GM18867 (cell line): ENCODE data around the gene NLN.
"Not testable (repeated sequence)": the region's sequence is repeated elsewhere in the genome, so short reads cannot be mapped to it uniquely, and the experiment has no call there.

Source experiments
- ATAC-seq: cut with Tn5 transposase; IDR thresholded peaks from one replicate; pipeline ENCODE4 v1.9.1; 2021; ENCODE audit warnings: mild to moderate bottlenecking, moderate library complexity; ENCODE audit not compliant: unreplicated experiment

Gene NLN

DNA sequence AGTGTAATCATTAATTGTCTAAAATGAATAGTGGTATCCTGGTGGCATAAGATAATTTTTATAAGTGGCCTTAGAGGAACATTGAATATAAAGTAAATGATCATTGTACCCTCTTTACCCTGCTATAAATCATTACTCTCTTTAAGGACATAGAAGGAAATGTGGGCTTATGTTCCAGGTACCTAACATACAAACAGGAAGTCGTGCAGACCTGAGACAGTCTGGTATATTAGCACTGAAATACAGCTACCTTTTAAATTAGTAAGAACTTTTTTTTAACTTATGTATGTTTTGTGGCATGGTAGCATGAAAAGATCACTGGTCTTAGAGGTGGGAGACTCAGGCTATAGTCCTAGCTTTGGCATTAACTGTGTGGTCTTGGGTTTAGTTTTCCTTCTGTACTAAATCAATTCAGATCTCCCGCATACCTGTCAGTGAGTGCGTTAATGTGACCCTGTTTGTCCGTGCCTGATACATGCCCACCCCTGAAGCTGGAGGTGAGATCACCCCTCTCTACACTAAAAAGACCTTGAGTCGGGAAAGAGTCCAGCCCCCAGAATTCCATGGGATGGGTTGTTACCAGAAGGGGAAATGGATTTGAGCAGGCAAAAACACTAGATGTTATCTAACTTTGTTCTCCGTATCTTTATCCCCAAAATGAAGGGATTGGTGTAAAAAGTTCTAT lies 145.0 kb downstream of the NLN start:
- no peak for ATAC-seq

- no peak for ATAC-seq
Observed at GRCh38 chr5:65867542-65868195, 145.7 kb downstream of the NLN start.

GRCh38 chr5:65868509-65868908 lies 146.5 kb downstream of the NLN start:
- ATAC-seq, result no peak

- no peak for ATAC-seq
Observed at GRCh38 chr5:65871182-65871581, 149.2 kb downstream of the NLN start.

- ATAC-seq, result not testable (repeated sequence)
Observed at GRCh38 chr5:65871776-65872175, 149.8 kb downstream of the NLN start.

DNA sequence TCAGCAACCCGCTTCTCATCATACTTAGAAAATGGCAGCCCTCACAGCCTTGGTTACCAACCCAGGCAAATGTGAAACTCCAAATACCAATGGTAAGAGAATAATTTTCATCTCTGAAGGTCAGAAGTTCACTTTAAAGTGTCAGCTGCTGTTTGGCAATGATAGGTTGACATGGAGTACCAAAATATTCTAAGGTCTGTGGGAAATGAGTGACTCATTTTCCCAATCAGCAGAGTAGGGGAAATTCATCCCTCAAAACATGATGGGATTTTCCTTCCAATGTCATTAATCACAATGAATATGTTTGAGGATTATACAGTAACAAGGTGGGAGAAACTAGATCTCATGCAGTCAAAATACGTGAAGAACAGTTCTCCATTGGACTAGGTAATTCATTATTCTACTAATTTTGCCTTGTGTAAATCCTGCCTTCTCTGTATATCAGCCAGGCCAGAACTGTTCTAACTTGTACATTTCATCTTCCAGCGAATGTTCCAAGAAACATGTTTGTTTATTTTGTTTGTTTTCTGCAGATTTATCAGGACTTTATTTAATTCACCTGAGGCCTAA lies 151.3 kb downstream of the NLN start:
- ATAC-seq, result no peak

DNA sequence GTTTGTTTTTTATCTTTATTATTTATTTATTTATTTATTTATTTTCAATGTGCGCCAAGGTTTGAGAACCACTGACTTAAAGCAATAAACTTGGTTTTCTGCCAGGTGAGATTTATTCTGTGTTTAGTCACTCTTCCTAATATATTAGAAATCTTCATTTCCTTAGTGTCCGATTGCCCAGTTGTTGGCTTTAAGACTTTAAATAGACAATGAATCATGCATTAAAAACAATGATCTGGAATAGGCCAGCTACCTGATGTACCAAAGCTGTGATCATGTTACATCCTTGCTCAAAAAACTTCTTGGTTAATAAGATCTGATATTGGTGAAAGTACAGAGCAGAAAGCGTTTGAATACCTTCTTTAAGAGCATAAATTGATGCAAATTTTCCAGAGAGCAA lies 152.2 kb downstream of the NLN start:
- ATAC-seq, result no peak

- no peak for ATAC-seq
Observed at GRCh38 chr5:65876496-65876895, 154.5 kb downstream of the NLN start.

- no peak for ATAC-seq
Observed at GRCh38 chr5:65876970-65877369, 155.0 kb downstream of the NLN start.
